ENCODE data around the gene FAM174C. TPM values are rescaled to one million over a fixed set of nuclear protein-coding genes. Genes with fewer than 3 reads are reported as not detected.

The FAM174C gene
- polyA plus RNA-seq, 10 donors, result 7.9 to 17.0 (median 14.3) TPM

GRCh38 chr19:1248786-1249297, 26.5 kb upstream of the FAM174C start:
- peak; percentile 83 to 94 (median 89) for DNase-seq

GRCh38 chr19:1249298-1249989, 25.9 kb upstream of the FAM174C start:
- DNase-seq, result peak; percentile 98

- no peak for DNase-seq
Observed at GRCh38 chr19:1249990-1250436, 25.3 kb upstream of the FAM174C start.

GRCh38 chr19:1250437-1251260, 24.7 kb upstream of the FAM174C start:
- peak in 2 of 3 donors; percentile 64 to 84 for DNase-seq

- peak in 2 of 3 donors; percentile 66 to 83 for DNase-seq
Observed at GRCh38 chr19:1251330-1252220, 23.8 kb upstream of the FAM174C start.

GRCh38 chr19:1252221-1252820, 23.0 kb upstream of the FAM174C start:
- peak; percentile 80 to 92 (median 92) for DNase-seq

GRCh38 chr19:1252821-1253513, 22.4 kb upstream of the FAM174C start:
- peak in 2 of 3 donors; percentile 81 to 94 for DNase-seq

- DNase-seq, result no peak
Observed at GRCh38 chr19:1253514-1254080, 21.7 kb upstream of the FAM174C start.

- no peak for DNase-seq
Observed at GRCh38 chr19:1254081-1254527, 21.2 kb upstream of the FAM174C start.

GRCh38 chr19:1254530-1255185, 20.7 kb upstream of the FAM174C start:
- DNase-seq, result no peak

- DNase-seq, result no peak
Observed at GRCh38 chr19:1255186-1256161, 19.9 kb upstream of the FAM174C start.

- DNase-seq, result no peak
Observed at GRCh38 chr19:1256646-1257474, 18.5 kb upstream of the FAM174C start.

GRCh38 chr19:1257475-1258162, 17.7 kb upstream of the FAM174C start:
- DNase-seq, result no peak

- DNase-seq, result no peak
Observed at GRCh38 chr19:1258163-1258492, 17.2 kb upstream of the FAM174C start.

GRCh38 chr19:1258707-1259205, 16.6 kb upstream of the FAM174C start:
- DNase-seq, result no peak

GRCh38 chr19:1259206-1259875, 16.0 kb upstream of the FAM174C start:
- peak in 1 of 3 donors; percentile 76 for DNase-seq

Data from muscle of back (tissue), 11 donors.